ENCODE data around the gene SDK1.

Gene SDK1

GRCh38 chr7:4099651-4100050 lies 798.6 kb downstream of the SDK1 start:
- Histone ChIP-seq H3K4me1 (ENCODE audit: control insufficient read depth in 5 of 5, insufficient read depth in 5 of 5, low read length in 5 of 5) (peaks cover 0 to 3% (median 0%) of the 10 kb centered on the region in 5 donors), H3K27ac (ENCODE audit: low read depth, low read length) (no peak overlapping the region), H3K9me3 (ENCODE audit: control insufficient read depth in 5 of 5, low read length in 5 of 5) (no peaks in the 10 kb centered on the region), H3K36me3 (ENCODE audit: control insufficient read depth in 5 of 5, insufficient read depth in 5 of 5, low read length in 5 of 5) (no peaks in the 10 kb centered on the region), H3K4me3 (ENCODE audit: low read depth in 1 of 5, low read length in 5 of 5) (no peak overlapping the region), H3K27me3 (ENCODE audit: control insufficient read depth in 5 of 5, insufficient read depth in 4 of 5, low read length in 5 of 5) (peaks cover 0 to 3% (median 0%) of the 10 kb centered on the region in 5 donors), H3K9ac (ENCODE audit: low read length in 5 of 5) (no peak overlapping the region)

GRCh38 chr7:4100148-4100547 lies 799.1 kb downstream of the SDK1 start:
- Histone ChIP-seq H3K27ac (ENCODE audit: low read depth, low read length) (no peak overlapping the region), H3K4me1 (ENCODE audit: control insufficient read depth in 5 of 5, insufficient read depth in 5 of 5, low read length in 5 of 5) (peaks cover 0 to 3% (median 0%) of the 10 kb centered on the region in 5 donors), H3K9me3 (ENCODE audit: control insufficient read depth in 5 of 5, low read length in 5 of 5) (no peaks in the 10 kb centered on the region), H3K36me3 (ENCODE audit: control insufficient read depth in 5 of 5, insufficient read depth in 5 of 5, low read length in 5 of 5) (no peaks in the 10 kb centered on the region), H3K27me3 (ENCODE audit: control insufficient read depth in 5 of 5, insufficient read depth in 4 of 5, low read length in 5 of 5) (peaks cover 0 to 3% (median 0%) of the 10 kb centered on the region in 5 donors), H3K9ac (ENCODE audit: low read length in 5 of 5) (no peak overlapping the region), H3K4me3 (ENCODE audit: low read depth in 1 of 5, low read length in 5 of 5) (no peak overlapping the region)

- H3K36me3 ChIP-seq (ENCODE audit: control insufficient read depth in 5 of 5, insufficient read depth in 5 of 5, low read length in 5 of 5): no peaks in the 10 kb centered on the region
- peaks cover 0 to 3% (median 0%) of the 10 kb centered on the region in 5 donors for H3K27me3 ChIP-seq (ENCODE audit: control insufficient read depth in 5 of 5, insufficient read depth in 4 of 5, low read length in 5 of 5)
- peaks cover 0 to 3% (median 0%) of the 10 kb centered on the region in 5 donors for H3K4me1 ChIP-seq (ENCODE audit: control insufficient read depth in 5 of 5, insufficient read depth in 5 of 5, low read length in 5 of 5)
- H3K9ac ChIP-seq (ENCODE audit: low read length in 5 of 5): no peak overlapping the region
- no peak overlapping the region for H3K27ac ChIP-seq (ENCODE audit: low read depth, low read length)
- no peak overlapping the region for H3K4me3 ChIP-seq (ENCODE audit: low read depth in 1 of 5, low read length in 5 of 5)
- no peaks in the 10 kb centered on the region for H3K9me3 ChIP-seq (ENCODE audit: control insufficient read depth in 5 of 5, low read length in 5 of 5)
Measured at GRCh38 chr7:4100691-4101090, 799.6 kb downstream of the SDK1 start.

- H3K4me3 ChIP-seq (ENCODE audit: low read depth in 1 of 5, low read length in 5 of 5): no peak overlapping the region
- peaks cover 0 to 3% (median 0%) of the 10 kb centered on the region in 5 donors for H3K27me3 ChIP-seq (ENCODE audit: control insufficient read depth in 5 of 5, insufficient read depth in 4 of 5, low read length in 5 of 5)
- H3K27ac ChIP-seq (ENCODE audit: low read depth, low read length): no peak overlapping the region
- peaks cover 0 to 3% (median 0%) of the 10 kb centered on the region in 5 donors for H3K4me1 ChIP-seq (ENCODE audit: control insufficient read depth in 5 of 5, insufficient read depth in 5 of 5, low read length in 5 of 5)
- H3K36me3 ChIP-seq (ENCODE audit: control insufficient read depth in 5 of 5, insufficient read depth in 5 of 5, low read length in 5 of 5): no peaks in the 10 kb centered on the region
- no peaks in the 10 kb centered on the region for H3K9me3 ChIP-seq (ENCODE audit: control insufficient read depth in 5 of 5, low read length in 5 of 5)
- no peak overlapping the region for H3K9ac ChIP-seq (ENCODE audit: low read length in 5 of 5)
Measured at GRCh38 chr7:4102231-4102841, 801.3 kb downstream of the SDK1 start.

- H3K4me3 ChIP-seq (ENCODE audit: low read depth in 1 of 5, low read length in 5 of 5): no peak overlapping the region
- no peaks in the 10 kb centered on the region for H3K9me3 ChIP-seq (ENCODE audit: control insufficient read depth in 5 of 5, low read length in 5 of 5)
- peaks cover 0 to 3% (median 0%) of the 10 kb centered on the region in 5 donors for H3K27me3 ChIP-seq (ENCODE audit: control insufficient read depth in 5 of 5, insufficient read depth in 4 of 5, low read length in 5 of 5)
- no peaks in the 10 kb centered on the region for H3K36me3 ChIP-seq (ENCODE audit: control insufficient read depth in 5 of 5, insufficient read depth in 5 of 5, low read length in 5 of 5)
- H3K27ac ChIP-seq (ENCODE audit: low read depth, low read length): no peak overlapping the region
- no peak overlapping the region for H3K9ac ChIP-seq (ENCODE audit: low read length in 5 of 5)
- peaks cover 0 to 3% (median 0%) of the 10 kb centered on the region in 5 donors for H3K4me1 ChIP-seq (ENCODE audit: control insufficient read depth in 5 of 5, insufficient read depth in 5 of 5, low read length in 5 of 5)
Measured at GRCh38 chr7:4103352-4104091, 802.5 kb downstream of the SDK1 start.

- Histone ChIP-seq H3K27me3 (ENCODE audit: control insufficient read depth in 5 of 5, insufficient read depth in 4 of 5, low read length in 5 of 5) (no peaks in the 10 kb centered on the region), H3K9me3 (ENCODE audit: control insufficient read depth in 5 of 5, low read length in 5 of 5) (no peaks in the 10 kb centered on the region), H3K36me3 (ENCODE audit: control insufficient read depth in 5 of 5, insufficient read depth in 5 of 5, low read length in 5 of 5) (no peaks in the 10 kb centered on the region), H3K27ac (ENCODE audit: low read depth, low read length) (no peak overlapping the region), H3K4me3 (ENCODE audit: low read depth in 1 of 5, low read length in 5 of 5) (no peak overlapping the region), H3K4me1 (ENCODE audit: control insufficient read depth in 5 of 5, insufficient read depth in 5 of 5, low read length in 5 of 5) (no peaks in the 10 kb centered on the region), H3K9ac (ENCODE audit: low read length in 5 of 5) (no peak overlapping the region)
Measured at GRCh38 chr7:4107839-4108238, 806.8 kb downstream of the SDK1 start.

GRCh38 chr7:4108951-4109350 lies 807.9 kb downstream of the SDK1 start:
- H3K27me3 ChIP-seq (ENCODE audit: control insufficient read depth in 5 of 5, insufficient read depth in 4 of 5, low read length in 5 of 5): no peaks in the 10 kb centered on the region
- H3K4me3 ChIP-seq (ENCODE audit: low read depth in 1 of 5, low read length in 5 of 5): no peak overlapping the region
- H3K9ac ChIP-seq (ENCODE audit: low read length in 5 of 5): no peak overlapping the region
- H3K27ac ChIP-seq (ENCODE audit: low read depth, low read length): no peak overlapping the region
- no peaks in the 10 kb centered on the region for H3K4me1 ChIP-seq (ENCODE audit: control insufficient read depth in 5 of 5, insufficient read depth in 5 of 5, low read length in 5 of 5)
- H3K9me3 ChIP-seq (ENCODE audit: control insufficient read depth in 5 of 5, low read length in 5 of 5): no peaks in the 10 kb centered on the region
- peaks cover 0 to 7% (median 0%) of the 10 kb centered on the region in 5 donors for H3K36me3 ChIP-seq (ENCODE audit: control insufficient read depth in 5 of 5, insufficient read depth in 5 of 5, low read length in 5 of 5)

GRCh38 chr7:4109481-4110110 lies 808.5 kb downstream of the SDK1 start:
- peaks cover 0 to under 1% (median 0%) of the 10 kb centered on the region in 5 donors for H3K9me3 ChIP-seq (ENCODE audit: control insufficient read depth in 5 of 5, low read length in 5 of 5)
- no peaks in the 10 kb centered on the region for H3K27me3 ChIP-seq (ENCODE audit: control insufficient read depth in 5 of 5, insufficient read depth in 4 of 5, low read length in 5 of 5)
- H3K27ac ChIP-seq (ENCODE audit: low read depth, low read length): no peak overlapping the region
- no peaks in the 10 kb centered on the region for H3K4me1 ChIP-seq (ENCODE audit: control insufficient read depth in 5 of 5, insufficient read depth in 5 of 5, low read length in 5 of 5)
- H3K36me3 ChIP-seq (ENCODE audit: control insufficient read depth in 5 of 5, insufficient read depth in 5 of 5, low read length in 5 of 5): peaks cover 0 to 13% (median 0%) of the 10 kb centered on the region in 5 donors
- H3K9ac ChIP-seq (ENCODE audit: low read length in 5 of 5): no peak overlapping the region
- no peak overlapping the region for H3K4me3 ChIP-seq (ENCODE audit: low read depth in 1 of 5, low read length in 5 of 5)

GRCh38 chr7:4110438-4110837 lies 809.4 kb downstream of the SDK1 start:
- Histone ChIP-seq H3K4me1 (ENCODE audit: control insufficient read depth in 5 of 5, insufficient read depth in 5 of 5, low read length in 5 of 5) (no peaks in the 10 kb centered on the region), H3K4me3 (ENCODE audit: low read depth in 1 of 5, low read length in 5 of 5) (no peak overlapping the region), H3K27me3 (ENCODE audit: control insufficient read depth in 5 of 5, insufficient read depth in 4 of 5, low read length in 5 of 5) (no peaks in the 10 kb centered on the region), H3K9ac (ENCODE audit: low read length in 5 of 5) (no peak overlapping the region), H3K27ac (ENCODE audit: low read depth, low read length) (no peak overlapping the region), H3K9me3 (ENCODE audit: control insufficient read depth in 5 of 5, low read length in 5 of 5) (peaks cover 0 to 6% (median 0%) of the 10 kb centered on the region in 5 donors), H3K36me3 (ENCODE audit: control insufficient read depth in 5 of 5, insufficient read depth in 5 of 5, low read length in 5 of 5) (peaks cover 0 to 18% (median 0%) of the 10 kb centered on the region in 5 donors)

- Histone ChIP-seq H3K9ac (ENCODE audit: low read length in 5 of 5) (no peak overlapping the region), H3K9me3 (ENCODE audit: control insufficient read depth in 5 of 5, low read length in 5 of 5) (peaks cover 0 to 6% (median 0%) of the 10 kb centered on the region in 5 donors), H3K27ac (ENCODE audit: low read depth, low read length) (no peak overlapping the region), H3K4me3 (ENCODE audit: low read depth in 1 of 5, low read length in 5 of 5) (no peak overlapping the region), H3K36me3 (ENCODE audit: control insufficient read depth in 5 of 5, insufficient read depth in 5 of 5, low read length in 5 of 5) (peaks cover 0 to 18% (median 0%) of the 10 kb centered on the region in 5 donors), H3K27me3 (ENCODE audit: control insufficient read depth in 5 of 5, insufficient read depth in 4 of 5, low read length in 5 of 5) (no peaks in the 10 kb centered on the region), H3K4me1 (ENCODE audit: control insufficient read depth in 5 of 5, insufficient read depth in 5 of 5, low read length in 5 of 5) (no peaks in the 10 kb centered on the region)
Measured at GRCh38 chr7:4111166-4111565, 810.1 kb downstream of the SDK1 start.

Measured in subcutaneous abdominal adipose tissue (tissue), 5 donors.